Islet of Langerhans (tissue), 1 donor: ENCODE measurements around the gene ACTG2.
"Not testable (repeated sequence)": the region's sequence is repeated elsewhere in the genome, so short reads cannot be mapped to it uniquely, and the experiment has no call there.

Source experiments
- FAIRE-seq: peaks from one replicate; lab custom pipeline; 2011; peaks lifted over from hg19 to GRCh38; lab: Jason Lieb, UNC

Gene ACTG2

GRCh38 chr2:73893764-73894474 is 1.1 kb downstream of the ACTG2 start:
- no peak for FAIRE-seq

- no peak for FAIRE-seq
These were observed 1.7 kb downstream of the ACTG2 start for GRCh38 chr2:73894475-73894850.

- FAIRE-seq: no peak
These were observed 2.1 kb downstream of the ACTG2 start for GRCh38 chr2:73894877-73895276.

- FAIRE-seq: no peak
These were observed 2.7 kb downstream of the ACTG2 start for GRCh38 chr2:73895473-73895872.

- no peak for FAIRE-seq
These were observed 3.8 kb downstream of the ACTG2 start for GRCh38 chr2:73896362-73897239.

GRCh38 chr2:73897240-73897583 is 4.4 kb downstream of the ACTG2 start:
- no peak for FAIRE-seq

GRCh38 chr2:73897934-73898333 is 5.1 kb downstream of the ACTG2 start:
- FAIRE-seq: no peak

- no peak for FAIRE-seq
These were observed 7.1 kb downstream of the ACTG2 start for GRCh38 chr2:73899801-73900336.

GRCh38 chr2:73901143-73901542 is 8.3 kb downstream of the ACTG2 start:
- FAIRE-seq: no peak

- FAIRE-seq: no peak
These were observed 9.5 kb downstream of the ACTG2 start for GRCh38 chr2:73902284-73902683.

GRCh38 chr2:73903313-73903712 is 10.5 kb downstream of the ACTG2 start:
- FAIRE-seq: no peak

- FAIRE-seq: not testable (repeated sequence)
These were observed 11.3 kb downstream of the ACTG2 start for GRCh38 chr2:73903949-73904613.

GRCh38 chr2:73904952-73905351 is 12.1 kb downstream of the ACTG2 start:
- no peak for FAIRE-seq

- no peak for FAIRE-seq
These were observed 14.2 kb downstream of the ACTG2 start for GRCh38 chr2:73906847-73907505.

GRCh38 chr2:73907840-73908452 is 15.1 kb downstream of the ACTG2 start:
- no peak for FAIRE-seq

GRCh38 chr2:73908689-73909652 is 16.2 kb downstream of the ACTG2 start:
- no peak for FAIRE-seq

GRCh38 chr2:73910873-73911547 is 18.2 kb downstream of the ACTG2 start:
- no peak for FAIRE-seq

GRCh38 chr2:73911548-73912208 is 18.9 kb downstream of the ACTG2 start:
- no peak for FAIRE-seq

- FAIRE-seq: no peak
These were observed 20.7 kb downstream of the ACTG2 start for GRCh38 chr2:73913414-73914054.
